ENCODE measurements around the gene SPHK2.
"Not testable (repeated sequence)": the region's sequence is repeated elsewhere in the genome, so short reads cannot be mapped to it uniquely, and the experiment has no call there.

SPHK2 gene

GRCh38 chr19:48644355-48644754 lies 25.0 kb downstream of the SPHK2 start:
- ATAC-seq (replicated peaks), result no peak

DNA sequence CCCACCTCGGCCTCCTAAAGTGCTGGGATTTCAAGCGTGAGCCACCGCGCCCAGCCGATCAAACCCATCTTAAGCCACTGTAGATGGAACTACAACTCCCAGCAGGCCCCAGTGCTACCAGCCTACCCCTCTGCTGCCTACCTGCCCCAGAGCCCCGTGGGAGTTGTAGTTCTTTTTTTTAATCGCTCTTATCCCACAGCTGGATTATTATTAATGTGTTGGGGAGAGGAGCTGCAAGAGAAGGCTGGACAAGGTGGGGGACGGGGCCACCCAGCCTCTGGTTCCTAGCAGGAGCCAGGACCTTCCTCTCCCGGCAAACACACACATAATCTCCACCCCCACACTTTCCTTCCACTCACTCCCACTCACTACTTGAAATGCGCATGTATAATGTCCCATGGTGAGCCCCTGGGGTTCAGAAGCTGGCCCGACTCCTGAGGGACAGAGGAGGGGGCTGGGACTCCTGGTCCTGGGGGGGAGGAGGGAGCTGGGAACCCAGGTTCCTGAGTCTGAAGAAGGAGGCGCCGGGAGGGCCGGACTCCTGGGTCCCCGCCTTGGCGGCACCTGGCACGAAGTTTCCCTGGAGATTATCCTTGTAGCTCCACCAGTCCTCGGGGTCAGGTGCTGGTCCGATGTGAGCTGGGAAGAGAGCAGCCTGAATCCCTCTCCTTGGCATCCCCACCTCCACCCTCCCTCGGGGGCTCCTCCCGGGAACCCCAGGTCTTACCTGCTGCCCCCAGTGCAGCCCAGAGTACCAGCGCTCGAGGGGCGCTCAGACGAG lies 25.7 kb downstream of the SPHK2 start:
- Mint-ChIP-seq H3K27me3 (no peaks in the 10 kb centered on the region), H3K4me1 (peaks cover 26 to 39% of the 10 kb centered on the region in 2 donors), H3K4me3 (peak overlapping the region; percentile 80 to 89), H3K27ac (peak overlapping the region; percentile 72), H3K36me3 (peaks cover 0 to 3% of the 10 kb centered on the region in 2 donors), H3K9me3 (no peaks in the 10 kb centered on the region)
- ATAC-seq (replicated peaks) (peak; percentile 77 to 81), DNase-seq (peak; percentile 62)

More at GRCh38 chr19:48644355-48644754, 25.0 kb downstream of the SPHK2 start:
- peaks cover 30 to 40% of the 10 kb centered on the region in 2 donors for H3K4me1 Mint-ChIP-seq
- no peaks in the 10 kb centered on the region for H3K27me3 Mint-ChIP-seq
- no peak for DNase-seq
- H3K4me3 Mint-ChIP-seq, result no peak overlapping the region
- H3K36me3 Mint-ChIP-seq, result peaks cover 0 to 5% of the 10 kb centered on the region in 2 donors
- no peaks in the 10 kb centered on the region for H3K9me3 Mint-ChIP-seq
- H3K27ac Mint-ChIP-seq, result no peak overlapping the region

DNA sequence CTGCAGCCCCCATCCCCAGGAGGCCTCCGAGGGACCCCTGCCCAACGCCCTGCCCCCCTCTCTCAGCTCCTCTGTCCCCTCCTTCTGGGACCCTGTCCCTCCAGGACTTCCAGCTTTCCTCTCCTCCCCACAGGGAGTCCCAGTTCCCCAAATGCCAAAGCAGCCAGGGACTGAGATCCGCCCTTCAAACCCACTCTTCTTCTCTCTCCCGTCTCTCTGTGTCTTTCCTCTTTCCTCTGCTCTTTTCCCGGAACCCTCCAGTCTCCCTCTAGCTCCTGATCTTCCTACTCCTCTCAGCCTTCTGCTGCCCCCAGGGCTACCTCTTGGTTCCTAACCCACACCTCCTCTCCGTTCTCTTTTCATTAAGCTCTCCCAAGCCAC lies 26.3 kb downstream of the SPHK2 start:
- H3K4me1 Mint-ChIP-seq, result peaks cover 25 to 38% of the 10 kb centered on the region in 2 donors
- no peak for ATAC-seq (replicated peaks)

DNA sequence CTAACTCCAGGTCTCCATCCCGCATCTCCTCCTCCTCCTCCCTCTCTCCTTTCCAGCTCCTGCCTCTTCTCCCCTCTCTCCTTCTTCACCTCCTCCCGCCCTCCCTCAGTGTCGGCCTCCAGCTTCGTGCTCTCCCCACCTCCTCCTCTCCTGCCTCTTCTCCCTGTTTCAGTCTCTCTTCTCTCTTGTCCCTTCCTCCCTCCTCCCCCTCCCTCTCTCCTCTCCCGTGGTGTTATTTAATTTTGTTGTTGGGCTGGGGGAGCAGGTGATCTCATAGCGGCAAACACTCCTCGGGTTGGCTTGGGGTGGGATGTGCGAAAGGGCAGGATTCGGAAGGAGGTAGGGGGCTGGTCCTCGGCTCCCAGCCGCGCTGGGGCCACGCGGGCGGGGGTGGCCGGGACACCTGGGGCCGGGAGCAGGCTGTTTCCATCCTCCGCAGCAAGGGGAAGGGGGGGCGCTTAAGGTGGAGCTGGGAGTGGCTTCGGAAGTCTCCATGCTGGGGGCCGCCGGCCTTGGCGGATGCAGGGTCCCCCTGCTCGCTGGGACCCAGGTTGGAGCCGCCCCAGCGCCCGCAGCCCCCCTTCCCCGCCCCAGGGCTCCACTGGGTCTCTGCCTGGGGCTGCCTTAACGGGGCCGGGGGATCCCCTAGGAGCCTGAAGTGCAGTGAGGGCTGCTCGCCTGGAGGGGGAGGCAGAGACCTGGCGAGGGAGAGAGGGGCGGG lies 26.9 kb downstream of the SPHK2 start, which contains the start of gene CA11:
TSS of gene CA11 (minus strand) at position 187 of the 721 bp plus-strand sequence. CDS start 555 bp downstream, outside the sequence.
- Mint-ChIP-seq H3K4me1 (peaks cover 28 to 38% of the 10 kb centered on the region in 2 donors), H3K4me3 (peak within 1 kb of the TSS; percentile 80 to 89), H3K36me3 (peaks cover 0 to 2% of the 10 kb centered on the region in 2 donors), H3K9me3 (no peaks in the 10 kb centered on the region), H3K27me3 (no peaks in the 10 kb centered on the region), H3K27ac (peak within 1 kb of the TSS; percentile 72)
- DNase-seq (peak; percentile 91), ATAC-seq (replicated peaks) (peak; percentile 80 to 86)

More for the DNA sequence above, 26.3 kb downstream of the SPHK2 start:
- H3K27ac Mint-ChIP-seq, result peak overlapping the region; percentile 72
- H3K4me3 Mint-ChIP-seq, result peak overlapping the region; percentile 80 to 89
- H3K36me3 Mint-ChIP-seq, result peaks cover 0 to 2% of the 10 kb centered on the region in 2 donors
- H3K9me3 Mint-ChIP-seq, result no peaks in the 10 kb centered on the region
- no peak for DNase-seq
- H3K27me3 Mint-ChIP-seq, result no peaks in the 10 kb centered on the region

- Mint-ChIP-seq H3K4me3 (peak overlapping the region; percentile 80 to 89), H3K4me1 (peaks cover 30 to 38% of the 10 kb centered on the region in 2 donors), H3K27ac (peak overlapping the region; percentile 53), H3K36me3 (no peaks in the 10 kb centered on the region), H3K9me3 (no peaks in the 10 kb centered on the region), H3K27me3 (no peaks in the 10 kb centered on the region)
- DNase-seq (no peak), ATAC-seq (replicated peaks) (no peak)
Measured at GRCh38 chr19:48646722-48647216, 27.5 kb downstream of the SPHK2 start.

- H3K9me3 Mint-ChIP-seq, result no peaks in the 10 kb centered on the region
- ATAC-seq (replicated peaks), result no peak
- peaks cover 32 to 45% of the 10 kb centered on the region in 2 donors for H3K4me1 Mint-ChIP-seq
- H3K4me3 Mint-ChIP-seq, result peak overlapping the region in 1 of 2 donors; percentile 19
- H3K36me3 Mint-ChIP-seq, result no peaks in the 10 kb centered on the region
- H3K27me3 Mint-ChIP-seq, result no peaks in the 10 kb centered on the region
- H3K27ac Mint-ChIP-seq, result peak overlapping the region; percentile 60
- no peak for DNase-seq
Measured at GRCh38 chr19:48648134-48648533, 28.8 kb downstream of the SPHK2 start.

DNA sequence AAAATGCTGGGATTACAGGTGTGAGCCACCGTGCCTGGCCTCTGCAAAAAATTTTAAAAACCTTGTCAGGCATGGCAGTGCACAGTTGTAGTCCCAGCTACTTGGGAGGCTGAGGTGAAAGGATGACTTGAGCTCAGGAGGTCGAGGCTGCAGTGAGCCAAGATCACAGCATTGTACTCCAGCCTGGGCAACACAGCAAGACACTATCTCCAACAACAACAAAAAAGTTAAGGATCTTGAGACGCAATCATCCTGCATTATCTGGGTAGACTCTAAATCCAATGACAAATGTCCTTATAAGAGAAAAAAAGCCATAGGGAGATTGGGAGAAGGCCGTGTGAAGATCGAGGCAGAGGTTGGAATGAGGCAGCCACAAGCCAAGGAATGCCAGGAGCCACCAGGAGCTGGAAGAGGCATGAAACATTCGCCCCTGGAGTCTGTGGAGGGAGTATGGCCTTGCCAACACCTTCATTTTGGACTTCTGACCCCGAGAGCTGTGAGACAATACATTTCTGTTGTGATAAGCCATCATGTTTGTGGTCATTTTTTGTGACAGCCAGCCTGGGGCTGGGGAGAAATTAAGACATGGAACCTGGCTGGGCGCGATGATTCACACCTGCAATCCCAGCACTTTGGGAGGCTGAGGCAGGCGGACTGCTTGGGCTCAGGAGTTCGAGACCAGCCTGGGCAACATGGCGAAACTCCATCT lies 31.8 kb downstream of the SPHK2 start:
- Mint-ChIP-seq H3K36me3 (no peaks in the 10 kb centered on the region), H3K27ac (peak overlapping the region; percentile 27), H3K9me3 (no peaks in the 10 kb centered on the region), H3K4me1 (peaks cover 22 to 26% of the 10 kb centered on the region in 2 donors), H3K4me3 (no peak overlapping the region), H3K27me3 (no peaks in the 10 kb centered on the region)
- DNase-seq (no peak), ATAC-seq (replicated peaks) (no peak)

DNA sequence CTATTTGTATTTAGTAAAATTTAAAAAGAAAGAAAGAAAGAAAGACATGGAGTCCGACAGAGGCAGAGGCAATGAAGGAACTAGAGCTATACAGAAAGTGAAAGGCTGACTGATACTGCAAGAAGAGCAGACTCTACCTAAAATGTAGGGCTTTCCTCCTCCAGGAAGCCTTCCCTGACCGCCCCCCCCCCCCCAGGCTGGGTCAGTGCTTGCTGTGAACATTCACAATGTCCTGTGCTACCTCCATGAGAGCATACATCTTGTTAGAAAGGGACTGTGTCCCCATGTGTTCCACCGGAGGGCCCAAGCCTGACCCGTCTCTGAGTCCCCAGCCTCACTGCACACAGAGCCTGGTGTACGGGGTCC lies 32.4 kb downstream of the SPHK2 start:
- no peak for ATAC-seq (replicated peaks)
- no peak for DNase-seq
- Mint-ChIP-seq H3K4me3 (no peak overlapping the region), H3K36me3 (no peaks in the 10 kb centered on the region), H3K27me3 (no peaks in the 10 kb centered on the region), H3K27ac (no peak overlapping the region), H3K9me3 (no peaks in the 10 kb centered on the region), H3K4me1 (peaks cover 19 to 21% of the 10 kb centered on the region in 2 donors)

GRCh38 chr19:48654299-48655059 lies 35.2 kb downstream of the SPHK2 start:
- ATAC-seq (replicated peaks), result no peak
- no peaks in the 10 kb centered on the region for H3K36me3 Mint-ChIP-seq
- no peak overlapping the region for H3K4me3 Mint-ChIP-seq
- H3K27me3 Mint-ChIP-seq, result no peaks in the 10 kb centered on the region
- H3K27ac Mint-ChIP-seq, result peak overlapping the region; percentile 31
- DNase-seq, result no peak
- peaks cover 11 to 14% of the 10 kb centered on the region in 2 donors for H3K4me1 Mint-ChIP-seq
- no peaks in the 10 kb centered on the region for H3K9me3 Mint-ChIP-seq

- no peaks in the 10 kb centered on the region for H3K9me3 Mint-ChIP-seq
- DNase-seq (no peak), ATAC-seq (replicated peaks) (no peak)
- no peaks in the 10 kb centered on the region for H3K36me3 Mint-ChIP-seq
- H3K27ac Mint-ChIP-seq, result no peak overlapping the region
- peaks cover 11 to 14% of the 10 kb centered on the region in 2 donors for H3K4me1 Mint-ChIP-seq
- no peaks in the 10 kb centered on the region for H3K27me3 Mint-ChIP-seq
- no peak overlapping the region for H3K4me3 Mint-ChIP-seq
Measured at GRCh38 chr19:48656840-48657474, 37.7 kb downstream of the SPHK2 start.

DNA sequence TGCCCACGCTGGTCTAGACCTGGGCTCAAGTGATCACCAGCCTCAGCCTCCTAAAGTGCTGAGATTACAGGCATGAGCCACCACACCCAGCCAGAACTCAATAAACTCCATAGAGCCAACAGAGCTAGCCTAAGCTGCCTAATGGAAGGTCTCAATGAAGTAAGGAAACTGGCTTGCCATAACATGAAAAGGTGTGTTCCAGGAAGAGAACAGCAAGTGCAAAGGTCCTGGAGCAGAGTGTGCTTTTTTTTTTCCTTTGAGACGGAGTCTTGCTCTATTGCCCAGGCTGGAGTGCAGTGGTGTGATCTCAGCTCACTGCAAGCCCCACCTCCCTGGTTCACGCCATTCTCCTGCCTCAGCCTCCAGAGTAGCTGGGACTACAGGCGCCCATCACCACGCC lies 38.5 kb downstream of the SPHK2 start:
- H3K27me3 Mint-ChIP-seq; H3K4me1 Mint-ChIP-seq; H3K4me3 Mint-ChIP-seq; H3K27ac Mint-ChIP-seq; H3K36me3 Mint-ChIP-seq; H3K9me3 Mint-ChIP-seq; ATAC-seq (replicated peaks); DNase-seq: not testable (repeated sequence)

- H3K4me1 Mint-ChIP-seq, result peaks cover 8 to 9% of the 10 kb centered on the region in 2 donors
- peak overlapping the region; percentile 33 for H3K27ac Mint-ChIP-seq
Measured at GRCh38 chr19:48658483-48658882, 39.2 kb downstream of the SPHK2 start.

DNA sequence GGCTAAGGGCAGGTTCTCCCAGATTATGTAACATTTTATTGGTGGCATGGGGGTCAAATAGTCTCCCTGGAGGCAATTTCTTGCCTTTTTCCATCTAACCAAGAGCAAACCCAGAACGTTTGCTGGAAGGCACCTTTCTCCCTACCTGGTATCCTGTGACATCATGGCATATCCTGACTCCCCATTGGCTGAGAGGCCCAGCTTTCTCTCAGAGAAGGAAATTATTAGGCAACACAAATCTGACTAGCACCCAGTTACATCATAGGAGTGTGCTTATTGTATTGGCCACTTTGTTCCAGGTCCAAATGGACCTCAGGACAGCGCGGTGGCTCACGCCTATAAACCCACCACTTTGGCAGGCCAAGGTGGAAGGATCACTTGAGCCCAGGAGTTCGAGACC lies 40.5 kb downstream of the SPHK2 start:
- Mint-ChIP-seq H3K27ac (peak overlapping the region; percentile 20), H3K27me3 (no peaks in the 10 kb centered on the region), H3K9me3 (no peaks in the 10 kb centered on the region), H3K36me3 (no peaks in the 10 kb centered on the region), H3K4me3 (no peak overlapping the region), H3K4me1 (peaks cover 8 to 9% of the 10 kb centered on the region in 2 donors)
- ATAC-seq (replicated peaks) (no peak), DNase-seq (no peak)

More at GRCh38 chr19:48658483-48658882, 39.2 kb downstream of the SPHK2 start:
- DNase-seq (no peak), ATAC-seq (replicated peaks) (no peak)
- H3K4me3 Mint-ChIP-seq, result no peak overlapping the region
- H3K36me3 Mint-ChIP-seq, result no peaks in the 10 kb centered on the region
- H3K27me3 Mint-ChIP-seq, result no peaks in the 10 kb centered on the region
- H3K9me3 Mint-ChIP-seq, result no peaks in the 10 kb centered on the region

Measured in stimulated activated naive B cell treated with anti-CD40 and anti-IgM and Interleukin-4, amounts not matched to agents 10 μg/mL and 1 μg/mL and 100 μg/mL, for 72 hours (primary cell).